ENCODE measurements around the gene TLE5. TPM values are rescaled to one million over a fixed set of nuclear protein-coding genes. Genes with fewer than 3 reads are reported as not detected.
A peak's percentile ranks its signal among the peaks of the same experiment; 100 is the strongest.

TLE5 gene
- total and polyA plus RNA-seq, 9 of the 15 experiments (the other 6 are each of a cell fraction or from before 2014, with no cell fraction given): 2.0 to 347 (median 235) TPM

DNA sequence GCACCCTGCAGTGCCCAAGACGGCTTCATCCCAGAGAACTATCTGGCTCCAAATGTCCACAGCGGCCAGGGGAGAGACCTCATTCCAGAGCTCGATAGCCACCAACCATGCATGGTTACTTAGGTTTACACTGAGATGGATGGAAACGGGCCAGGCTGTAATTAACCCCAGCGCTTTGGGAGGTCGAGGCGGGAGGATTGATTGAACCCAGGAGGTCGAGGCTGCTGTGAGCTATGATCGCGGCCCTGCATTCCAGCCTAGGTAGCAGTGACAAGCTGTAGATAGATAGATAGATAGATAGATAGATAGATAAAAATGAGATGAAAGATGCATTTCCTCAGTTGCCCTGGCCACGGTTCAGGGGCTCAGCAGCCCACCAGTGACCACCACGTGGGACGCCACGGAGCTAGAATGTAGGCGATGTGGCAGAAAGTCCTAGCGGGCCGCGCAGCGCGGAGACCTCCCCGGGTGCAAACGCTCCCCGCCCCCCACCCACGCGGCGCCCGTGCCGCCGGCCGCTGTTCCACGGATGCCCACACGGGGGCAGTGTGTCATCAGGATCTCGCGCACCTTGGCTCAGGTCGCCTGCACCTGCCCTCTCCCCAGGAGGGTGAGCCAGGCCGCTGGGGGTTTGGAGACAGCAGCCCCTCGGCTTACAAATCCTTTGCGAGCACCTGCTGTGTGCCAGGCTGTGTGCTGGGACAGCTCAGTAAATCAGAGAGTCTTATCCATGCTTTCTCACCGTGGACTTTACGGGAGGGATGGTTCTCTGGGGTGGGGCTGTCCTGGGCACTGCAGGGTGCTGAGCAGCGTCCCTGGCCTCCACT, 13.5 kb upstream of the TLE5 start (continued):
- TF ChIP-seq, protein P1, sequence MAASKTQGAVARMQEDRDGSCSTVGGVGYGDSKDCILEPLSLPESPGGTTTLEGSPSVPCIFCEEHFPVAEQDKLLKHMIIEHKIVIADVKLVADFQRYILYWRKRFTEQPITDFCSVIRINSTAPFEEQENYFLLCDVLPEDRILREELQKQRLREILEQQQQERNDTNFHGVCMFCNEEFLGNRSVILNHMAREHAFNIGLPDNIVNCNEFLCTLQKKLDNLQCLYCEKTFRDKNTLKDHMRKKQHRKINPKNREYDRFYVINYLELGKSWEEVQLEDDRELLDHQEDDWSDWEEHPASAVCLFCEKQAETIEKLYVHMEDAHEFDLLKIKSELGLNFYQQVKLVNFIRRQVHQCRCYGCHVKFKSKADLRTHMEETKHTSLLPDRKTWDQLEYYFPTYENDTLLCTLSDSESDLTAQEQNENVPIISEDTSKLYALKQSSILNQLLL (CRISPR knock-in tag; IDR thresholded peaks at IDR 0.05; ENCODE audit: borderline replicate concordance): no peak
- TF ChIP-seq BHLHE40 (IDR thresholded peaks at IDR 0.05; ENCODE audit: low read length): 0 out of 2 replicates have a peak, but pooled peaks have one; percentile 49
- no peak; the same call in 1 of the 2 replicates for TF ChIP-seq FOXP1 (CRISPR knock-in tag; IDR thresholded peaks at IDR 0.05)
- TF ChIP-seq XRCC3 (IDR thresholded peaks at IDR 0.05): no peak
- no peak for TF ChIP-seq MTF1 (CRISPR knock-in tag; IDR thresholded peaks at IDR 0.05; ENCODE audit: borderline replicate concordance)
- no peak for TF ChIP-seq HMG20A (CRISPR knock-in tag; conservative IDR thresholded peaks at IDR 0.05)
- TF ChIP-seq, protein P2, sequence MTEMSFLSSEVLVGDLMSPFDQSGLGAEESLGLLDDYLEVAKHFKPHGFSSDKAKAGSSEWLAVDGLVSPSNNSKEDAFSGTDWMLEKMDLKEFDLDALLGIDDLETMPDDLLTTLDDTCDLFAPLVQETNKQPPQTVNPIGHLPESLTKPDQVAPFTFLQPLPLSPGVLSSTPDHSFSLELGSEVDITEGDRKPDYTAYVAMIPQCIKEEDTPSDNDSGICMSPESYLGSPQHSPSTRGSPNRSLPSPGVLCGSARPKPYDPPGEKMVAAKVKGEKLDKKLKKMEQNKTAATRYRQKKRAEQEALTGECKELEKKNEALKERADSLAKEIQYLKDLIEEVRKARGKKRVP (CRISPR knock-in tag; IDR thresholded peaks at IDR 0.05): no peak
- no peak for TF ChIP-seq MEF2A (IDR thresholded peaks at IDR 0.05; ENCODE audit: control insufficient read depth, low read depth, low read length)
- TF ChIP-seq, protein P3, sequence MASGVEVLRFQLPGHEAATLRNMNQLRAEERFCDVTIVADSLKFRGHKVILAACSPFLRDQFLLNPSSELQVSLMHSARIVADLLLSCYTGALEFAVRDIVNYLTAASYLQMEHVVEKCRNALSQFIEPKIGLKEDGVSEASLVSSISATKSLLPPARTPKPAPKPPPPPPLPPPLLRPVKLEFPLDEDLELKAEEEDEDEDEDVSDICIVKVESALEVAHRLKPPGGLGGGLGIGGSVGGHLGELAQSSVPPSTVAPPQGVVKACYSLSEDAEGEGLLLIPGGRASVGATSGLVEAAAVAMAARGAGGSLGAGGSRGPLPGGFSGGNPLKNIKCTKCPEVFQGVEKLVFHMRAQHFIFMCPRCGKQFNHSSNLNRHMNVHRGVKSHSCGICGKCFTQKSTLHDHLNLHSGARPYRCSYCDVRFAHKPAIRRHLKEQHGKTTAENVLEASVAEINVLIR (CRISPR knock-in tag; IDR thresholded peaks at IDR 0.05): no peak
- TF ChIP-seq ZBED1 (IDR thresholded peaks at IDR 0.05): no peak
- no peak for TF ChIP-seq ZBTB17 (CRISPR knock-in tag; IDR thresholded peaks at IDR 0.05)
- no peak for TF ChIP-seq BRD9 (IDR thresholded peaks at IDR 0.05; ENCODE audit: low read depth, partially characterized antibody)
- peak; percentile 37; the same call in 1 of the 2 replicates for TF ChIP-seq JUND (IDR thresholded peaks at IDR 0.05; ENCODE audit: borderline replicate concordance, low read depth, low read length)
- TF ChIP-seq JUND (tag; IDR thresholded peaks at IDR 0.05; ENCODE audit: borderline replicate concordance, low read depth, low read length): no peak
- TF ChIP-seq ZNF146 (CRISPR knock-in tag; IDR thresholded peaks at IDR 0.05; ENCODE audit: unreplicated experiment): no peak
- TF ChIP-seq TCF3 (CRISPR knock-in tag; IDR thresholded peaks at IDR 0.05): no peak
- TF ChIP-seq, protein P4, sequence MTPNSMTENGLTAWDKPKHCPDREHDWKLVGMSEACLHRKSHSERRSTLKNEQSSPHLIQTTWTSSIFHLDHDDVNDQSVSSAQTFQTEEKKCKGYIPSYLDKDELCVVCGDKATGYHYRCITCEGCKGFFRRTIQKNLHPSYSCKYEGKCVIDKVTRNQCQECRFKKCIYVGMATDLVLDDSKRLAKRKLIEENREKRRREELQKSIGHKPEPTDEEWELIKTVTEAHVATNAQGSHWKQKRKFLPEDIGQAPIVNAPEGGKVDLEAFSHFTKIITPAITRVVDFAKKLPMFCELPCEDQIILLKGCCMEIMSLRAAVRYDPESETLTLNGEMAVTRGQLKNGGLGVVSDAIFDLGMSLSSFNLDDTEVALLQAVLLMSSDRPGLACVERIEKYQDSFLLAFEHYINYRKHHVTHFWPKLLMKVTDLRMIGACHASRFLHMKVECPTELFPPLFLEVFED (CRISPR knock-in tag; conservative IDR thresholded peaks at IDR 0.05): no peak
- TF ChIP-seq RBM17 (IDR thresholded peaks at IDR 0.05; ENCODE audit: borderline replicate concordance, low read depth, low read length): no peak
- no peak for TF ChIP-seq SUPT5H (IDR thresholded peaks at IDR 0.05)
- TF ChIP-seq, protein P5, sequence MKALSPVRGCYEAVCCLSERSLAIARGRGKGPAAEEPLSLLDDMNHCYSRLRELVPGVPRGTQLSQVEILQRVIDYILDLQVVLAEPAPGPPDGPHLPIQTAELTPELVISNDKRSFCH (CRISPR knock-in tag; IDR thresholded peaks at IDR 0.05): no peak
- TF ChIP-seq, protein P5 (tag; IDR thresholded peaks at IDR 0.05): no peak
- no peak for TF ChIP-seq ZNF766 (CRISPR knock-in tag; conservative IDR thresholded peaks at IDR 0.05)

Data from K562 (cell line).